HG03565 (cell line): ENCODE results near the gene PRRT3.
"Not testable (repeated sequence)": the region's sequence is repeated elsewhere in the genome, so short reads cannot be mapped to it uniquely, and the experiment has no call there.

ENCODE experiments used
- ATAC-seq: cut with Tn5 transposase; IDR thresholded peaks from one replicate; pipeline ENCODE4 v1.9.1; 2021; ENCODE audit warnings: mild to moderate bottlenecking, moderate library complexity; ENCODE audit not compliant: unreplicated experiment

Gene PRRT3

DNA sequence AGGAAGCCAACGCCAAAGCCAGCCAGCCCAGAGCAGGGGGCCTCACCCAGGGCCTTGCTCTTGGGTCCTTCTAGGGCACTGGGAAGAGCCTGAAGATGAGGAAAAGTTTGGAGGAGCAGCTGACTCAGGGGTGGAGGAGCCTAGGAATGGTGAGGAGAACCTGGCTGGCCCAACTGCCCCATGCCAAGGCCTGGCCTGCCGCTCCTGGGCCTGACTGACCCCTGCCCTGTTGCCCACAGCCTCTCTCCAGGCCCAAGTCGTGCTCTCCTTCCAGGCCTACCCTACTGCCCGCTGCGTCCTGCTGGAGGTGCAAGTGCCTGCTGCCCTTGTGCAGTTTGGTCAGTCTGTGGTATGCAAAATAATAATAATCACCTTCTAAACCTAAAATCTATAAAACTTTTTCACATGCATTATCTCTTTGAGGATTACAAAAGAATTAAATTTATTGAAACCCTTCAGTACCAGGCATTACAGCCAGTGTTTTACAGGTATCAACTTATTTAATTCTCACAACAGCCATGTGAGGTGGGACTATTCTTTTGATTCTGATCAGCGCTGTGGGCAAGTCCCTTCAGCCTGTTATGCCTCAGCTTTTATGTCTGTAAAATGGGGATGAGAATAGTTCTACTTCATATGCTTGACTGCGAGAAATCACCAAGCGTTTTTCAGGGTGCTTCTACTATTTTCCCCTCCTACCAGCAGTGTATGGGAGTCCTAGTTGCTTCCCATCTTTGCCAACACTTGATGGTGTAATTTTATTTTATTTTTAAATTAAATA is 33.8 kb downstream of the PRRT3 start:
- ATAC-seq, result no peak

DNA sequence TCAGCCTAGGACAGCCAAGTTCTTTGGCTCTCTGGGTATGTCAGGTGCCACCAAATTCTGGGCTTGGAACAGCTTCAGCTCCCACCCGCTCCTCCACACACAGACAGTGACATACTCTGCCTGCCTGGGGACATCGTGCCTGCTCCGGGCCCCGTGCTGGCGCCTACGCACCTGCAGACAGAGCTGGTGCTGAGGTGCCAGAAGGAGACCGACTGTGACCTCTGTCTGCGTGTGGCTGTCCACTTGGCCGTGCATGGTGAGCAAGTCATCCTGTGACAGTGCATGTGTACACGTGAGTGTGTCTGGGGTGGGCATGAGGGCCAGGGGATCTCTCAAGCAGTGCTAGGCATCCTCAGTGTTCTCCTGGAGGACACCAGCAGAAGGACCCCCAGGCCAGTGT is 34.4 kb downstream of the PRRT3 start:
- no peak for ATAC-seq

DNA sequence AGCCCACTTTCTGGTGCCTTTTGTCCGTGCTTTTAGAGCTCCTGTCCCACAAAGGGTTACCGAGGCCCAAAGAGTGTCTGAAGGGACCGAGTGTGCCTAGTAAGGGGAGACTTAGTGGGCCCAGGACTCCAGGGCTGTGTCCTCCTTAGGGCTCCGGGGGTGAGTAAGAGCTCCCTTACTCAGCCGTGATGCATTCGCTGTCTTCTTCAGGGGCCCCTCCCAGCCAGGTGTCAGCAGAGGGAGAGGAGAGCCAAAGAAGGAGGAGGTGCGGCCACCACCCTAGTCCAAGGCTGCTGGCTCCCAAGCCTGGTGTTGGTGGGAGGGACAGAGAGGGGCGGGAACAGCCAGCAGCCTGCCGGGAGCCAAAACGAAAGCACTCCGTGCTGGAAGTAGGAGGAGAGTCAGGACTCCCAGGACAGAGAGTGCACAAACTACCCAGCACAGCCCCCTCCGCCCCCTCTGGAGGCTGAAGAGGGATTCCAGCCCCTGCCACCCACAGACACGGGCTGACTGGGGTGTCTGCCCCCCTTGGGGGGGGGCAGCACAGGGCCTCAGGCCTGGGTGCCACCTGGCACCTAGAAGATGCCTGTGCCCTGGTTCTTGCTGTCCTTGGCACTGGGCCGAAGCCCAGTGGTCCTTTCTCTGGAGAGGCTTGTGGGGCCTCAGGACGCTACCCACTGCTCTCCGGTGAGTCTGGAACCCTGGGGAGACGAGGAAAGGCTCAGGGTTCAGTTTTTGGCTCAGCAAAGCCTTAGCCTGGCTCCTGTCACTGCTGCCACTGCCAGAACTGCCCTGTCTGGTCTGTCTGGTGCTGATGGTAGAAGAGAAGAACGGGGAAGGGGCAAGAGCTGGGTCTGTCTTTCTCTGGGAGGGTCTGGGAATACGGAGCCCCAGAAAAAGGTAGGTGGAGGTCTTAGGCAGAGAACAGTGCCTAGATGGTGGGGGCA is 35.2 kb downstream of the PRRT3 start, which contains the start of gene IL17RC:
Gene IL17RC, plus strand, starts transcription at position 365 of the 947 bp plus-strand sequence. Its CDS starts 218 bp downstream, at position 583.
- ATAC-seq, result no peak

DNA sequence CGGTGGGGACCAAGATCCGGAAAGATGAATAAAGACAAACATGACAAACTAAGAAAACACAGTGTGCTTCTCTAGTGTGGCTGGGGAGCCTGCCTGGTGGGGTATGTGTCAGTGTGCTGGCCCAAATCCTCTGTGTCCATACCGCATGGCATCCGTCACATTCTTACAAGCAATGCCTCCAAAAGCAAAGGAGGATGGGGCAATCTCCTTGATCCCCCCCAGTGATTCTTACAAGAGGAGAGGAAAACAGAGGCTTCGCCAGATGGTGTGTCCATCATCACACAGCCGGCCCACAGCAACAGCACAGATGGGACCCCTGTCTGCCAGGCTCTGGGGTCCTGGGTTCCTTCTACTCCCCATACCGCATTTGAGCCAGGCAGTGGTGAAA is 35.9 kb downstream of the PRRT3 start:
- ATAC-seq, result no peak

DNA sequence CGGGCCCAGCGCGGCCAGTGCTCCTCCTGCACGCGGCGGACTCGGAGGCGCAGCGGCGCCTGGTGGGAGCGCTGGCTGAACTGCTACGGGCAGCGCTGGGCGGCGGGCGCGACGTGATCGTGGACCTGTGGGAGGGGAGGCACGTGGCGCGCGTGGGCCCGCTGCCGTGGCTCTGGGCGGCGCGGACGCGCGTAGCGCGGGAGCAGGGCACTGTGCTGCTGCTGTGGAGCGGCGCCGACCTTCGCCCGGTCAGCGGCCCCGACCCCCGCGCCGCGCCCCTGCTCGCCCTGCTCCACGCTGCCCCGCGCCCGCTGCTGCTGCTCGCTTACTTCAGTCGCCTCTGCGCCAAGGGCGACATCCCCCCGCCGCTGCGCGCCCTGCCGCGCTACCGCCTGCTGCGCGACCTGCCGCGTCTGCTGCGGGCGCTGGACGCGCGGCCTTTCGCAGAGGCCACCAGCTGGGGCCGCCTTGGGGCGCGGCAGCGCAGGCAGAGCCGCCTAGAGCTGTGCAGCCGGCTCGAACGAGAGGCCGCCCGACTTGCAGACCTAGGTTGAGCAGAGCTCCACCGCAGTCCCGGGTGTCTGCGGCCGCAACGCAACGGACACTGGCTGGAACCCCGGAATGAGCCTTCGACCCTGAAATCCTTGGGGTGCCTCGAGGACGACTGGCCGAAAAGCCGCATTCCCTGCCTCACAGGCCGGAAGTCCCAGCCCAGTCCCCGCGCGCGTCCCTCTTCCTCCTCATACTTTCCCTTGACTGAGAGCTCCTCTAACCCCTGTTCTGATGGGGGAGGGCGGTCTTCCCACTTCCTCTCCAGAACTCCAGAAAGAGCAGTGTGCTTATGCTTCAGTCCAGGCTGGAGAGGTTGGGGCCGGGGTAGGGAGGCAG is 36.7 kb downstream of the PRRT3 start:
- ATAC-seq, result no peak

DNA sequence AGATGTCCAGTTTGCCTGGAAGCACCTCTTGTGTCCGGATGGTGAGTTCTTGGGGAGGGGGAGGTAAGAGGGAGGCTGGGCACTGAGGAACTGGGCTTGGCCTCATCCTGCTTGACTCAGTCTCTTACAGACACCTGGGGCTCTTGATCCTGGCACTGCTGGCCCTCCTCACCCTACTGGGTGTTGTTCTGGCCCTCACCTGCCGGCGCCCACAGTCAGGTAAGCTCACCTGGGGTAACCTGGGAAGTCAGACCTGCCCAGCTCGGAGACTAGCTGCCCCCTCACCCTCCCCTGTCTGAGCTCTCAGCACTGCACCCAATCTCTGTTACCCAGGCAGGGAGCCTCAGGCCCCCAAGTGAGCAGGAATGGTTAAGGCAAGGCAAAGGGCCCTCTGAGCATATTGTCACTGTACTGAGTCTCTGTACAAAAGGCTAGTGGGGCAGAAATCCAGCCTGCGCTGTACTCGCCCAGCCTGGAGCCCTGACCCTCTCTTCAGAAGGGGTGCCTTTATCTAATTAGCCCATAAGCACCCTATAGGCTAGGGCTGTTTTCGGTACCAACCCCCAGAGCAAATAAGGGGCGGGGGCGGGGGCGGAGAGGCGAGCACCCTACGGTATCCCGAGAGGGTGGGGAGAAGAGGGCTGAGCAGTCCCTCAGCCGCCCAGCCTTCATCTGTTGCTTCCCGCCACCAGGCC is 37.5 kb downstream of the PRRT3 start:
- no peak for ATAC-seq

DNA sequence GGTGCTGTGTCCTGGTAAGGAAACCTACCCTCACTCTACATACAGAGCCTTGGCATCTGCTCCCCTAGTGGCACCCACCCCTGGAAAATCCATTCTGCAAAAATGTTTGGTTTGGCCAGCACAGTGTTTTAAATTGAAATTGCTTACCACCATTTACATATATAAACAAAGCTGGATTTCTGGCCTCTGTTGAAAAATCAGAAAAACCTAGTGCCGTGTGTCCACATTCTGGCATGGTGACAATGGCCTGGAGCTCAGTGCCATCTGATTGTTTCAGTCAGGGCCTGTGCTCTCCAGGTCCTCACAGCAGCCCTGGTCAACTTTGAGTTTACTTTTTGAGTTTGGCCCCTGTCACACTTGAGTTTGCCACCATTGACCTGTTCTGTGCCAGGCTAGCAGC is 38.2 kb downstream of the PRRT3 start:
- ATAC-seq, result no peak

DNA sequence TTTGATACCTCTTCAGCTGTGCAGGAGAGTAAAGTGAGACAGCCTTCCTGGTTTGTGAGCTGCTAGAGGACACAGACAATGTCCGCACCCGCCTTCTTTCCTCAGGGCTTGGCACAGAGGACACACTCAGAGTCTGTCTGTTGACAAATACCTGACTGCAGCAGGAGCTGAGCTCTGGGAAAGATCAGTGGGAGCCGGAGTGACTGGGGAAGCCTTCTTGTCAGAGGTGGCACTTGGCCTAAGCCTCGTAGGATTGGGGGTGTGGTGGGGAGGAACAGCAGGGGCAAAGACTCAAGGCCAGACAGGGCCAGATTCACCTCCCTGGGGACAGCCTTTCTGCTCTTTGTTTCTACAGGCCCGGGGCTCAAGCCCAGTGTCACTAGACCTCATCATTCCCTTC is 38.6 kb downstream of the PRRT3 start:
- ATAC-seq, result no peak

DNA sequence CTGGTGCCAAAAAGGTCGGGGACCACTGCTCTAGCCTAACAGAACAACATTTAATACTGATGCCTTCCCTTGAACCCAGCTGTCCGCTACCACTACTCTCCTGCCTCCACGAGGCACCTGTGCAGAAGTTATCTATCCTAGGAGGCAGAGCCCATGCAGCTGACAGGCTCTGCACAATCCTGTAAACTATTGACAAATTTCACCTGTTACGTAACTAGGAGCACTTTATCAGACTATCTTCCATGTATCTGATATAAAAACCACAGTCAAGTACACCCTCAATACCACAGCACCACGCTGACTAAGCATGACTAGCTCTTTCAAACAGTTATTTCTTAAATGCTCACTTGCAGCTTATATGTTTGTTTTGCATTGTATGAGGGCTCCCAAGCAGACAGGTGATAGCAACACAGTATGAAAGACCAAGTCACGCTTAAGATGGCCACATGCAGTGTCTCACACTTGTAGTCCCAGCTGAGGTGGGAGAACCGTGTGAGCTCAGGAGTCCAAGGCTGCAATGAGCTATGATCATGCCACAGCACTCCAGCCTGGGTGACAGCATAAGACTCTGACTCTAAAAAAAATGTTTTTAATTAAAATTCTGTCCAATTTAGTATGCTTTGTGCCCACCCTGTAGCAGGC is 39.8 kb downstream of the PRRT3 start:
- no peak for ATAC-seq

DNA sequence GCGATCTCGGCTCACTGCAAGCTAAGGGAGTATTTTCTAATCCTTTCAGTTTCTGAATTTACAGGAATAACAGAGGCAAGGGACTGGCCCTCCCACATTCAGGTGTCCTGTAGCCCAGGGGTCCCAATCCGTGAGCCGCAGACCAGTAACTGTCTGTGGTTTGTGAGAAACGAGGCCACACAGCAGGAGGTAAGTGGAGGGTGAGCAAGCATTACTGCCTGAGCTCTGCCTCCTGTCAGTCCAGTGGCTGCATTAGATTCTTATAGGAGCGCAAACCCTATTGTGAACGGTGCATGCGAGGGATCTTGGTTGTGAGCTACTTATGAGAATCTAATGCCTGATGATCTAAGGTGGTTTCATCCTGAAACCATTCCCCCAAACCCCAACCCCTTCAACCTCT is 40.3 kb downstream of the PRRT3 start:
- no peak for ATAC-seq

DNA sequence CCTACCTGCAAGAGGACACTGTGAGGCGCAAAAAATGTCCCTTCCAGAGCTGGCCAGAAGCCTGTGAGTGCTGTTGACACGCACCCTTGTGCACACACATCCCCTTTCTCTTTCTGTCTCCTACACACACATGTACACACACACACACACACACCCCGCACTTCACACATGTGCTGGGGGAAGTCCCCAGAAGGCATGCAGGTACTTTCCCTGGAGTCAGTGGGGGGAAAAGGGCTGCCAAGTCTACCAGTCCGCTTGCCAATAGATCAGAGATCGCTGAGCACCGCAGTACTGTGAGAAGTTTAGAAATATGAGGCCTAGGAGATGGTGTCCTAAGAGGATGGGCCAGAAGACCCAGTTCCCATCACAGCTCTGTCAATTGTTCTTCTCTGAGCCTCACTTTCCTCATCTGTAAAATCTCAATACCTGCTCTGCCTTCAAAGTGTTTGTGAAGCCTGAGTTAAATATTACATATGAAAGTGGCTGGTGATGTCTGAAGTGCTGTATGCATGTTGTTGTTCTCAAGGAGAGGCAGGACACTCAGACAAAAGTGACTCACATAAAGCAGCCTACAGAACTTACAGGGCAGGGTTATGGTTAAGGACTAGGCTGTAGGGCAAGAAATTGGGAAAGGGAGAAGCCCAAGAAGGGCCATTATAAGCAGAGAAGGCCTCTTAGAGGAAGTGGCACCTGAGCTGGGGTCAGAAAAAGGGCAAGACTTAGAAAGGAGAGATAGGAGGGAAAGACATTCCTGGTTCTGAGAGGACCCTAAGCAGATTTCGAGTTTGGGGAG is 42.8 kb downstream of the PRRT3 start:
- ATAC-seq, result no peak

DNA sequence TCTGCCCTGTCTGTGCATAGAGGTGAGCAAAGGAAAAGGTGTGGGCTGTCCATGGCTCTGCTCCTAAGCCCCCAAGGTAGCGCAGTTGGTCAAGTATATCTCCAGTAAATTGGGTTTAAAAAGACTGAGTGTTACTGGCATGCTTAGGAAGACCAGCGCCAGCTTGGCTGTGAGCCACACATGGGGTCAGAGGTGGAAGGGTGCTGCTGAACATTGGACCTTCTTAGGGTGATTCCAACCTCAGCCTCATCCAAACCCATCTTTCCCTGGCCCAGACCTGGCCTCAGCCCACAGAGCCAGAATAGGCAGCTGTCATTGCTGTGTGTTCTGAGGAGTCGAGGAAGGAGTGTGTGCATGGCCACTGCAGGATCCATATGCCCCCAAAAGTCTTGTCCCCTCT is 43.9 kb downstream of the PRRT3 start:
- ATAC-seq, result no peak

DNA sequence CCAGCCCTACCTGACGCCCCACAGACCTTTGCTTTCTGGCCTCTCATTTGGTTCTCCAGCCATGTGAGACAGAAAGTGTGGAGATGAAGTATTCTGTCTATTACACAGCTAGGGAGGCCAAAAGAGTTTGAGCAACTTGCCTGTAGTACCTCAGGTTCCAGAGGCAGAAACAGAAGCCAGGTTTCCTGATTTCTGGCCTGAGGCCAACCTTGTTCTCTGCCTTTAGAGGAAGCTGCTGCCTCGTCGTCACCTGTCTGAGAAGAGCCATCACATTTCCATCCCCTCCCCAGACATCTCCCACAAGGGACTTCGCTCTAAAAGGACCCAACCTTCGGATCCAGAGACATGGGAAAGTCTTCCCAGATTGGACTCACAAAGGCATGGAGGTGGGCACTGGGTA is 45.7 kb downstream of the PRRT3 start:
- no peak for ATAC-seq

DNA sequence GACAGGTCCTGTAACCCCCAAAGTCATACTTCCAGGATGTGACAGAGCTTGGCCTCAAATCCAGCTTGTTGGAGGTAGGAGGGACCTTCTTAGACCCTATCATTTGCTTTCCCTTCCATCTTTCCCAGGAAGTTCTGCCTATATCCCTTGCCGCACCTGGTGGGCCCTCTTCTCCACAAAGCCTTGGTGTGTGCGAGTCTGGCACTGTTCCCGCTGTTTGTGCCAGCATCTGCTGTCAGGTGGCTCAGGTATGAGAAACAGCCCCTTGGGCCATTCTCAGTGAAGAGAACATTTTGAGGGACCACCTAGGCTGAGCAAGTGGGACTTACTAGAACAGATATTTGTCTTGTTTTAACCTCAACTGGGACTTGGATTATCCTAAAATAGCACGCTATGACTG is 48.3 kb downstream of the PRRT3 start:
- no peak for ATAC-seq

DNA sequence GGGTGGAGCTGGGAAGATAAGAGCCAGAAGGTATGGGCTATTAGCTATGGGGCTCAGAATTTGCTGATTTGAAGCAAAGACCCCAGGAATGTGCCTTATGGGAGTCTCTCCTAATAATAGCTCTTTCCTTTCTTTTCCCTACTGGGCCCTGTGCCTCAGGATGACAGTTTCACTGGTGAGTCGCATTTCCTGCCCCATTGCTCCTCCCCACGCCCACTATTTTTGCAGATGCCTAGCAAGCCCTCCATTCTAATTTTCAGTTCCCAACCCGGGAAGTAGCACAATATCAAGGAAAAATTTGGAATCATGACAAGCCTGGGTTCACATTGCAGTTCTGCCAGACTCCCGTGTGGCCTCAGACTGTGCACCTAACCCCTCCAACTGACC is 49.0 kb downstream of the PRRT3 start:
- ATAC-seq, result no peak

DNA sequence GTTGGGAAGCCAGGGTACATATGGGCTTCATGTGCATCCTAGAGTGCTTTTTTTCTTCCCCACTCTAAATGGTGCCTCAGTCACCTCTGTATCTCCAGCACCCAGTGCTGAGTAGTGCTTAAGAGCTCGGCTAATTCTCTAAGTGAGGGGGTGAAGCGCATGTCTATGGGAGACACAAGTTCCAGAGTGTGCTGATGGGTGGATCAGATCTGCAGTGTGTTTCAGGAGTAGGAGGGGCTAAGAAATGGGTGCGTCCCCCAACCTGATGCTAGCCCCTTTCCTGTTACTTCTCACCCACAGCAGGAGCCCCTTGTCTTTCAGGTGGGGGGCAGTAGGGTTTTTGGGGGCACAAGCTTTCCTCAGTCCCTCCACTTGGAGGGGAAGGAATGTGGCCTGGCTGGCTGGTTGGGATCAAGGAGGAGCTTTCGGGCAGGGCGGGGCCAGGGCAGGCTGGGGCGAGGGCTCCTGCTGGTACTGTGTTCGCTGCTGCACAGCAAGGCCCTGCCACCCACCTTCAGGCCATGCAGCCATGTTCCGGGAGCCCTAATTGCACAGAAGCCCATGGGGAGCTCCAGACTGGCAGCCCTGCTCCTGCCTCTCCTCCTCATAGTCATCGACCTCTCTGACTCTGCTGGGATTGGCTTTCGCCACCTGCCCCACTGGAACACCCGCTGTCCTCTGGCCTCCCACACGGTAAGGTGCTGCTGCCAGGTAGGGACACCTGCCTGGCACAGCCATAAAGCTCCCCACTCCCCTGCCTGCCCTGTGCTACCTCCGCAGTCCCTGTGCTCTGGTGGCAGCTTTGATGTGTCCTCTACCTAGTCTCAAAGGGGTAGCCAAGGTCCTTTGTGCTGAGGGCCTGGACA is 49.6 kb downstream of the PRRT3 start, which contains the start of gene IL17RE:
Gene IL17RE, plus strand, starts transcription at position 477 of the 866 bp plus-strand sequence. Its CDS starts 85 bp downstream, at position 562.
- no peak for ATAC-seq

DNA sequence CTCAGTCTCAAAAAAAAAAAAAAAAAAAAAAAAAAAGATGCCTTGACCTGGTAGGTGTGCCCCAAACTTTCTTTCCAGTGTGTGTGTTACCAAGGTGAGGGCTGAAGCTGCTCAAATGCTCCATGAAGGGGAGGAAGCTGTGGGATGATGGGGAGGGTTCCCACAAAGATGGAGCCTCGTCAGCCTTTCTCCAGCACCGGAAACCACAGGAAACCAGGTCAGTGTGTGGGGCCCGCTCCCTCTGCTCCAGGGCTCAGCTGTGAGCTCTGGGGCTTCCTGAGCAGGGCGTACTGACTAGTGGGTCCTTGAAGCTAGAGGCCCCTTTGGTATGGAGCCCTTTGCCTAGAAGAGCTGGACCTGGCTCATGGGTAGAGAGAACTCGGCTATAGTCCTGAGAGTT is 50.2 kb downstream of the PRRT3 start:
- ATAC-seq, result no peak

DNA sequence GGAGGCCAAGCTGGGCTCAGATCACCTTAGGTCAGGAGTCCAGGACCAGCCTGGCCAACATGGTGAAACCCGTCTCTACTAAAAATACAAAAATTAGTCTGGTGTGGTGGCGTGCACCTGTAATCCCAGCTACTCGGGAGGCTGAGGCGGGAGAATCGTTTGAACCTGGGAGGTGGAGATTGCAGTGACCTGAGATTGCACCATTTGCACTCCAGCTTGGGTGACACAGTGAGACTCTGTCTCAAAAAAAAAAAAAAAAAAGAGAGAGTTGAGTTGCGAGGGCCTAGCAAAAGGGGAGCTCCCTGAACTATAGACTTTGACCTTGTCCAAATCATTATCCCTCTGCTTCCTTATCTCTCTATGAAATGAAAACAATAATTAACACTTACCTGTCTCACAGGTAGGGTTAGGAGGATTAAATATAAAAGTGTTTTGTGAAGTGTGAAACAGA is 51.2 kb downstream of the PRRT3 start:
- ATAC-seq, result not testable (repeated sequence)
